Breast epithelium (tissue), 4 donors: ENCODE results near the gene SLC44A2. TPM values are rescaled to one million over a fixed set of nuclear protein-coding genes. Genes with fewer than 3 reads are reported as not detected.

ENCODE experiments used
- DNase-seq, 2 donors: peaks; one replicate each; pipeline ENCODE4 v3.0.0-alpha.2; 2019; ENCODE audit warnings: low spot score in 2 of 2
- H3K27ac ChIP-seq, 2 donors: fragments of 200-600 bp; sonication (generic) in 1 of 2; one replicate each; pipeline ENCODE4 v1.5.1; 2016 to 2019; ENCODE audit warnings: mild to moderate bottlenecking in 1 of 2
- H3K27me3 ChIP-seq, 2 donors: fragments of 200-600 bp; sonication (generic) in 1 of 2; one replicate each; pipeline versions ENCODE4 v1.5.1 to v1.6.0; 2017 to 2019; ENCODE audit warnings: control low read depth in 1 of 2, mild to moderate bottlenecking in 1 of 2
- H3K36me3 ChIP-seq: fragments of 200-600 bp; one replicate; pipeline ENCODE4 v1.5.1; 2019
- H3K4me1 ChIP-seq, 2 donors: fragments of 200-600 bp; sonication (generic); one replicate each; pipeline ENCODE4 v1.5.1; 2016 to 2019; ENCODE audit warnings: control low read depth in 1 of 2
- H3K4me3 ChIP-seq, 3 donors: fragments of 200-600 bp; sonication (generic); 1 replicate in 2 of 3; 2 replicates in 1 of 3; pipeline ENCODE4 v1.5.1; 2016 to 2019; ENCODE audit warnings: mild to moderate bottlenecking in 3 of 3, moderate library complexity in 2 of 3
- H3K9me3 ChIP-seq, 2 donors: fragments of 200-600 bp; sonication (generic) in 1 of 2; one replicate each; pipeline ENCODE4 v1.5.1; 2016 to 2019; ENCODE audit warnings: control low read depth in 1 of 2
- POLR2A ChIP-seq: fragments of 450-650 bp; IDR thresholded peaks from one replicate; pipeline ENCODE4 v1.6.1; 2016; ENCODE audit warnings: antibody characterized with exemption, mild to moderate bottlenecking, moderate library complexity
- POLR2AphosphoS5 ChIP-seq, 3 donors: sonication (generic); formaldehyde crosslinking; IDR thresholded peaks; one replicate each; pipeline ENCODE4 v1.6.1; 2017; ENCODE audit warnings: antibody characterized with exemption in 3 of 3
- intact Hi-C: fragments of 100-400 bp; cut with DNase I; formaldehyde crosslinking; loops from one replicate; pipeline ENCODE4 v1.15.1; 2023; ENCODE audit warnings: low total_unique reads
- total RNA-seq, 3 donors: library from RNA; depleted of rRNA; stranded (reverse); fragments of >200 nt; gene quantifications; one replicate each; pipeline ENCODE4 v1.1.0, GENCODE V29; 2016
- TF ChIP-seq, protein P1 (sequence below), 3 donors: fragments of 450-650 bp; IDR thresholded peaks; one replicate each; pipeline ENCODE4 v1.5.1; 2016 to 2017; ENCODE audit warnings: antibody characterized with exemption in 3 of 3, mild to moderate bottlenecking in 3 of 3, moderate library complexity in 3 of 3

SLC44A2 gene
- total RNA-seq, 3 donors from 2014 or later, result 63.0 to 92.5 (median 67.5) TPM

DNA sequence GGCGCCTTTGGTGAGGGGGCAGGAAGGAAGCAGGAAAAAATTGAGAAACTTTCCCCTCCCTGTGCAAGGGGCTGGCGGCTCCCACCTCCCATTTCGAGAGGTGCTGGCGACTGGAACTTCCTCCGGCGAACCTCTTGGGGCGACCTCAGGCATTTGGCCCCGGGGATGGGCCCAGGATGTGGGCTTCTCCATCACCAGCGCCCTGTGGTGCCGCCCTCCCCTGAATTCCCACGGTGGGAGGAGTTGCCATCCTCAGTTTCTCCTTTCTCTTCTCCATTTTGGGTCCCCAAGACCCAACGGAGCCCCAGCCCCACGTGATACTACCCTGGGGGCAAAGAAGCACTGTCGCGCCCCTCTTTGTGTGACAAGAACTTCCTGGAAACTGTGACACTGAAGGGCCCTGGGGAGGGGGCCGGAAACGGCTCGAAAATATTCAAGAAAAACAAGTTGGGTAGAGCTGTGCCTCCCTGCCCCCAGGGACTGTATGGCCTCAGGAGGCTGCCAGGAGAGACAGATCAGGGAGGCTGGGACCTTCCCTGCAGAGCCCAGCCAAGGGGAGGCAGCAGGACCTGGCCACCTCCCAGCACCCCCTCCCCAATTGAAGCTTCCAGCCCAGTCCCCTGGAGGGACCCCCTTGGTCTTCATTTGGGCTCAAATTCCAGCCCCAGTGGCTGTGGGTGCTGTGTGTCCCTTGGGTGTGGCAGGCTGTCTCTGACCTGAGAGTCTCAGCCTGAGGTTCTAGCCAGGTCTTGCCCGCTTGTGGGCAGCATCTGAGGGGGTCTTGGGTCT lies 22.1 kb upstream of the SLC44A2 start:
- Histone ChIP-seq H3K9me3 (no peaks in the 10 kb centered on the region), H3K4me3 (peak overlapping the region; percentile 92 to 100 (median 98)), H3K4me1 (peaks cover 8 to 11% of the 10 kb centered on the region in 2 donors), H3K27ac (peak overlapping the region; percentile 89 to 98), H3K36me3 (no peaks in the 10 kb centered on the region), H3K27me3 (no peaks in the 10 kb centered on the region)
- DNase-seq, result peak; percentile 58 to 59
- intact Hi-C loops, result no loop called here
- TF ChIP-seq, protein P1, sequence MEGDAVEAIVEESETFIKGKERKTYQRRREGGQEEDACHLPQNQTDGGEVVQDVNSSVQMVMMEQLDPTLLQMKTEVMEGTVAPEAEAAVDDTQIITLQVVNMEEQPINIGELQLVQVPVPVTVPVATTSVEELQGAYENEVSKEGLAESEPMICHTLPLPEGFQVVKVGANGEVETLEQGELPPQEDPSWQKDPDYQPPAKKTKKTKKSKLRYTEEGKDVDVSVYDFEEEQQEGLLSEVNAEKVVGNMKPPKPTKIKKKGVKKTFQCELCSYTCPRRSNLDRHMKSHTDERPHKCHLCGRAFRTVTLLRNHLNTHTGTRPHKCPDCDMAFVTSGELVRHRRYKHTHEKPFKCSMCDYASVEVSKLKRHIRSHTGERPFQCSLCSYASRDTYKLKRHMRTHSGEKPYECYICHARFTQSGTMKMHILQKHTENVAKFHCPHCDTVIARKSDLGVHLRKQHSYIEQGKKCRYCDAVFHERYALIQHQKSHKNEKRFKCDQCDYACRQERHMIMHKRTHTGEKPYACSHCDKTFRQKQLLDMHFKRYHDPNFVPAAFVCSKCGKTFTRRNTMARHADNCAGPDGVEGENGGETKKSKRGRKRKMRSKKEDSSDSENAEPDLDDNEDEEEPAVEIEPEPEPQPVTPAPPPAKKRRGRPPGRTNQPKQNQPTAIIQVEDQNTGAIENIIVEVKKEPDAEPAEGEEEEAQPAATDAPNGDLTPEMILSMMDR (IDR thresholded peaks at IDR 0.05), result no peak
- TF ChIP-seq POLR2A (no peak), POLR2AphosphoS5 (IDR thresholded peaks at IDR 0.05) (no peak)

GRCh38 chr19:10603873-10604459 lies 21.4 kb upstream of the SLC44A2 start:
- Histone ChIP-seq H3K27ac (peak overlapping the region; percentile 89 to 98), H3K4me1 (peaks cover 8 to 11% of the 10 kb centered on the region in 2 donors), H3K4me3 (peak overlapping the region; percentile 92 to 100 (median 98)), H3K9me3 (no peaks in the 10 kb centered on the region), H3K27me3 (no peaks in the 10 kb centered on the region), H3K36me3 (no peaks in the 10 kb centered on the region)
- TF ChIP-seq POLR2AphosphoS5 (IDR thresholded peaks at IDR 0.05), result peak in 1 of 3 donors; percentile 42
- TF ChIP-seq, protein P1 (IDR thresholded peaks at IDR 0.05), result no peak
- intact Hi-C loops, result no loop called here
- DNase-seq, result no peak

GRCh38 chr19:10604460-10604980 lies 20.8 kb upstream of the SLC44A2 start:
- no peak for DNase-seq
- Histone ChIP-seq H3K27ac (peak overlapping the region; percentile 89 to 98), H3K4me3 (peak overlapping the region in 1 of 3 donors; percentile 100)

DNA sequence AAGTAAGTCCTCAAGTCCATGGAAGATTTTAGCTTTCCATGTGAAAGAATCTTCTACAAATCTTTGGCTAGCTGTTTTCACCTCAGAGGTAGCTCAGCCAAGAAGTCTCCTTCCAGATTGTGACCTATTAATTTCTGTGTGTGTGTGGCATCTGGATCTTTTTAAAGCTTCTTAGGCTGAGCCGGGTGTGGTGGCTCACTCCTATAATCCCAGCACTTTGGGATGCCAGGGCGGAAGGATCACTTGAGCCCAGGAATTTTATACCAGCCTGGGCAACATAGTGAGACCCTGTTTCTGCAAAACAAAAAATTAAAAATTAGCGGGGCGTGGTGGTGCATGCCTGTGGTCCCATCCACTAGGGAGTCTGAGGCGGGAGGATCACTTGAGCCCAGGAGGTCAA lies 13.4 kb upstream of the SLC44A2 start:
- intact Hi-C loops, result no loop called here
- no peaks in the 10 kb centered on the region for H3K36me3 ChIP-seq
- DNase-seq, result no peak
- TF ChIP-seq POLR2A (no peak), POLR2AphosphoS5 (IDR thresholded peaks at IDR 0.05) (no peak)
- TF ChIP-seq, protein P1 (IDR thresholded peaks at IDR 0.05), result no peak
- no peak overlapping the region for H3K4me3 ChIP-seq
- peaks cover 0 to 16% of the 10 kb centered on the region in 2 donors for H3K4me1 ChIP-seq
- no peaks in the 10 kb centered on the region for H3K9me3 ChIP-seq
- H3K27me3 ChIP-seq, result no peaks in the 10 kb centered on the region
- peak overlapping the region in 1 of 2 donors; percentile 68 for H3K27ac ChIP-seq

More at GRCh38 chr19:10604460-10604980, 20.8 kb upstream of the SLC44A2 start:
- Histone ChIP-seq H3K36me3 (no peaks in the 10 kb centered on the region), H3K9me3 (no peaks in the 10 kb centered on the region), H3K27me3 (no peaks in the 10 kb centered on the region), H3K4me1 (peaks cover 8 to 11% of the 10 kb centered on the region in 2 donors)
- intact Hi-C loops, result no loop called here
- TF ChIP-seq, protein P1 (IDR thresholded peaks at IDR 0.05), result no peak
- peak in 1 of 3 donors; percentile 32 for TF ChIP-seq POLR2AphosphoS5 (IDR thresholded peaks at IDR 0.05)
- no peak for TF ChIP-seq POLR2A
